Tibial nerve (tissue), 4 donors: Measurements from ENCODE around the gene SPATA25.

ENCODE experiments used
- EP300 ChIP-seq, 2 donors: sonication (generic); formaldehyde crosslinking; IDR thresholded peaks; one replicate each; pipeline ENCODE4 v1.6.1; 2017; ENCODE audit warnings: antibody characterized with exemption in 2 of 2, mild to moderate bottlenecking in 1 of 2
- TF ChIP-seq, protein P1 (sequence below), 5 experiments: fragments of 200-600 bp in 3 of 5; fragments of 450-650 bp in 2 of 5; sonication (generic) in 3 of 5; IDR thresholded peaks; one replicate each; pipeline ENCODE4 v1.5.1; 2016 to 2019; ENCODE audit warnings: antibody characterized with exemption in 5 of 5, mild to moderate bottlenecking in 3 of 5, moderate library complexity in 2 of 5

GRCh38 chr20:45842169-45842812 lies 45.1 kb downstream of the SPATA25 start:
- no peak for TF ChIP-seq EP300 (IDR thresholded peaks at IDR 0.05)
- TF ChIP-seq, protein P1, sequence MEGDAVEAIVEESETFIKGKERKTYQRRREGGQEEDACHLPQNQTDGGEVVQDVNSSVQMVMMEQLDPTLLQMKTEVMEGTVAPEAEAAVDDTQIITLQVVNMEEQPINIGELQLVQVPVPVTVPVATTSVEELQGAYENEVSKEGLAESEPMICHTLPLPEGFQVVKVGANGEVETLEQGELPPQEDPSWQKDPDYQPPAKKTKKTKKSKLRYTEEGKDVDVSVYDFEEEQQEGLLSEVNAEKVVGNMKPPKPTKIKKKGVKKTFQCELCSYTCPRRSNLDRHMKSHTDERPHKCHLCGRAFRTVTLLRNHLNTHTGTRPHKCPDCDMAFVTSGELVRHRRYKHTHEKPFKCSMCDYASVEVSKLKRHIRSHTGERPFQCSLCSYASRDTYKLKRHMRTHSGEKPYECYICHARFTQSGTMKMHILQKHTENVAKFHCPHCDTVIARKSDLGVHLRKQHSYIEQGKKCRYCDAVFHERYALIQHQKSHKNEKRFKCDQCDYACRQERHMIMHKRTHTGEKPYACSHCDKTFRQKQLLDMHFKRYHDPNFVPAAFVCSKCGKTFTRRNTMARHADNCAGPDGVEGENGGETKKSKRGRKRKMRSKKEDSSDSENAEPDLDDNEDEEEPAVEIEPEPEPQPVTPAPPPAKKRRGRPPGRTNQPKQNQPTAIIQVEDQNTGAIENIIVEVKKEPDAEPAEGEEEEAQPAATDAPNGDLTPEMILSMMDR (IDR thresholded peaks at IDR 0.05) = no peak
